GM23248 (cell line): ENCODE data around the gene ST7. TPM values are rescaled to one million over a fixed set of nuclear protein-coding genes. Genes with fewer than 3 reads are reported as not detected.

Experiments used
- DNase-seq: peaks from one replicate; pipeline ENCODE4 v3.0.0-alpha.2; 2015
- H2AFZ ChIP-seq: fragments of 200-600 bp; sonication (generic); 2 replicates; pipeline ENCODE4 v1.6.1; 2016; ENCODE audit warnings: antibody characterized with exemption
- H3F3A ChIP-seq: fragments of 200-600 bp; sonication (generic); 2 replicates; pipeline ENCODE4 v1.6.1; 2016; ENCODE audit warnings: mild to moderate bottlenecking, antibody characterized with exemption, mixed run types; ENCODE audit not compliant: insufficient read depth
- H3K27ac ChIP-seq: fragments of 200-600 bp; sonication (generic); 2 replicates; pipeline ENCODE4 v1.5.1; 2016; ENCODE audit warnings: mild to moderate bottlenecking
- H3K27me3 ChIP-seq: fragments of 200-600 bp; sonication (generic); replicated peaks from 2 replicates; pipeline ENCODE4 v1.6.1; 2016; ENCODE audit warnings: mild to moderate bottlenecking; ENCODE audit not compliant: insufficient read depth
- H3K36me3 ChIP-seq: fragments of 200-600 bp; sonication (generic); 2 replicates; pipeline ENCODE4 v1.6.1; 2016; ENCODE audit warnings: low read depth, mild to moderate bottlenecking
- H3K4me1 ChIP-seq: fragments of 200-600 bp; sonication (generic); 2 replicates; pipeline ENCODE4 v1.6.1; 2016; ENCODE audit warnings: mild to moderate bottlenecking; ENCODE audit not compliant: insufficient read depth
- H3K4me2 ChIP-seq: fragments of 200-600 bp; sonication (generic); one replicate; pipeline ENCODE4 v1.6.1; 2016; ENCODE audit warnings: mild to moderate bottlenecking; ENCODE audit not compliant: unreplicated experiment
- H3K4me3 ChIP-seq: fragments of 200-600 bp; sonication (generic); 2 replicates; pipeline ENCODE4 v1.5.1; 2016; ENCODE audit warnings: mild to moderate bottlenecking
- H3K79me2 ChIP-seq: fragments of 200-600 bp; sonication (generic); 2 replicates; pipeline ENCODE4 v1.6.1; 2016; ENCODE audit warnings: mild to moderate bottlenecking; ENCODE audit not compliant: insufficient read depth
- H3K9ac ChIP-seq: fragments of 200-600 bp; sonication (generic); 2 replicates; pipeline ENCODE4 v1.6.1; 2016; ENCODE audit warnings: mild to moderate bottlenecking
- H3K9me2 ChIP-seq: fragments of 200-600 bp; sonication (generic); 2 replicates; pipeline ENCODE4 v1.6.1; 2016; ENCODE audit warnings: mixed run types, mild to moderate bottlenecking, moderate library complexity; ENCODE audit not compliant: insufficient read depth
- H3K9me3 ChIP-seq: fragments of 200-600 bp; sonication (generic); one replicate; pipeline ENCODE4 v1.6.1; 2017; ENCODE audit warnings: low read depth
- H4K20me1 ChIP-seq: fragments of 200-600 bp; sonication (generic); 2 replicates; pipeline ENCODE4 v1.6.0; 2016; ENCODE audit not compliant: insufficient read depth
- EZH2 ChIP-seq: fragments of 200-600 bp; sonication (generic); IDR thresholded peaks from 2 replicates; pipeline ENCODE4 v1.6.1; 2018; ENCODE audit warnings: antibody characterized with exemption, mild to moderate bottlenecking; ENCODE audit not compliant: insufficient read depth, poor library complexity, severe bottlenecking
- EZH2phosphoT487 ChIP-seq: fragments of 200-600 bp; sonication (generic); IDR thresholded peaks from 2 replicates; pipeline ENCODE4 v1.6.1; 2018; ENCODE audit warnings: antibody characterized with exemption, moderate library complexity, mild to moderate bottlenecking, low read depth; ENCODE audit not compliant: insufficient read depth
- WGBS, 2 experiments: methylation state at CpG; one replicate each; pipeline ENCODE4 v1.1.6; 2015 to 2017; ENCODE audit warnings: low lambda C conversion rate in 2 of 2, low coverage in 1 of 2; ENCODE audit errors: missing lambda C conversion rate in 2 of 2; 5-methylcytosine and 5-hydroxymethylcytosine counted together
- in situ Hi-C: fragments of 300-500 bp; cut with MboI; formaldehyde crosslinking; loops from 2 replicates; pipeline ENCODE4 v1.15.0; 2020
- polyA plus RNA-seq: library from polyadenylated mRNA; unstranded; fragments of >200 nt; fragmentation: Nextera tagmentation; extraction: Ambion mirVana; gene quantifications from 2 replicates; pipeline ENCODE4 v1.2.1, GENCODE V29; 2016
- total RNA-seq: library from RNA; depleted of rRNA; stranded (reverse); fragments of >200 nt; shearing (Covaris generic); gene quantifications from 2 replicates; pipeline ENCODE4 v1.2.3, GENCODE V29; 2014

ST7 gene
- total and polyA plus RNA-seq, 2 experiments from 2014 or later = 17.8 to 21.9 TPM

- no peak for TF ChIP-seq EZH2phosphoT487
- H3K4me3 ChIP-seq = no peak overlapping the region
- H3K9me3 ChIP-seq = no peaks in the 10 kb centered on the region
- H3K79me2 ChIP-seq = peaks cover 53% of the 10 kb centered on the region
- no peak overlapping the region for H2AFZ ChIP-seq
- no peaks in the 10 kb centered on the region for H3K27me3 ChIP-seq
- in situ Hi-C loops = no loop called here
- no peaks in the 10 kb centered on the region for H3K36me3 ChIP-seq
- peaks cover 5% of the 10 kb centered on the region for H3F3A ChIP-seq
- 90 to 100% methylated on average over 1 of the region's 1 CpG for WGBS, 2 experiments
- H3K4me1 ChIP-seq = peaks cover 15% of the 10 kb centered on the region
- no peak overlapping the region for H3K9ac ChIP-seq
- DNase-seq = no peak
- H3K4me2 ChIP-seq = no peak overlapping the region
- 0 out of 2 replicates have a peak overlapping the region, but pooled peaks have one; percentile 17 for H3K27ac ChIP-seq
- no peaks in the 10 kb centered on the region for H3K9me2 ChIP-seq
- no peaks in the 10 kb centered on the region for H4K20me1 ChIP-seq
Observed at GRCh38 chr7:117062300-117062699, 109.0 kb downstream of the ST7 start.

- in situ Hi-C loops = no loop called here
- no peak for TF ChIP-seq EZH2
- no peak for TF ChIP-seq EZH2phosphoT487
- no peak overlapping the region for H3K4me3 ChIP-seq
- H3K9me2 ChIP-seq = no peaks in the 10 kb centered on the region
- no peak overlapping the region for H2AFZ ChIP-seq
- no peak overlapping the region for H3K4me2 ChIP-seq
- H3K9ac ChIP-seq = no peak overlapping the region
- peaks cover 56% of the 10 kb centered on the region for H3K79me2 ChIP-seq
- no peak for DNase-seq
- H3K36me3 ChIP-seq = no peaks in the 10 kb centered on the region
- H3K4me1 ChIP-seq = peaks cover 23% of the 10 kb centered on the region
- H3K27me3 ChIP-seq = no peaks in the 10 kb centered on the region
- no peaks in the 10 kb centered on the region for H4K20me1 ChIP-seq
- H3K27ac ChIP-seq = no peak overlapping the region
- H3K9me3 ChIP-seq = no peaks in the 10 kb centered on the region
- H3F3A ChIP-seq = peaks cover 11% of the 10 kb centered on the region
- 98 to 100% methylated on average over 3 of the region's 3 CpGs for WGBS, 2 experiments
Observed at GRCh38 chr7:117064688-117065087, 111.4 kb downstream of the ST7 start.

GRCh38 chr7:117065571-117066150 lies 112.4 kb downstream of the ST7 start:
- Histone ChIP-seq H3K9ac (no peak overlapping the region), H3K9me2 (no peaks in the 10 kb centered on the region), H3K36me3 (no peaks in the 10 kb centered on the region), H3F3A (peaks cover 11% of the 10 kb centered on the region), H3K27ac (no peak overlapping the region), H3K79me2 (peaks cover 60% of the 10 kb centered on the region), H4K20me1 (no peaks in the 10 kb centered on the region), H3K4me2 (no peak overlapping the region), H3K4me1 (peaks cover 23% of the 10 kb centered on the region), H3K27me3 (no peaks in the 10 kb centered on the region), H3K9me3 (no peaks in the 10 kb centered on the region), H3K4me3 (no peak overlapping the region), H2AFZ (no peak overlapping the region)
- TF ChIP-seq EZH2 (no peak), EZH2phosphoT487 (no peak)
- no peak for DNase-seq
- in situ Hi-C loops = no loop called here
- 78 to 87% methylated on average over 3 of the region's 3 CpGs for WGBS, 2 experiments

- no peak for DNase-seq
- Histone ChIP-seq H3K27me3 (no peaks in the 10 kb centered on the region), H3K9me3 (no peaks in the 10 kb centered on the region), H4K20me1 (no peaks in the 10 kb centered on the region), H2AFZ (no peak overlapping the region), H3K9me2 (no peaks in the 10 kb centered on the region), H3K36me3 (no peaks in the 10 kb centered on the region), H3K4me1 (peaks cover 18% of the 10 kb centered on the region), H3K79me2 (peaks cover 70% of the 10 kb centered on the region), H3K9ac (no peak overlapping the region), H3K4me2 (peak overlapping the region; percentile 19), H3K4me3 (no peak overlapping the region), H3F3A (peaks cover 11% of the 10 kb centered on the region), H3K27ac (0 out of 2 replicates have a peak overlapping the region, but pooled peaks have one; percentile 27)
- 83 to 86% methylated on average over 3 of the region's 3 CpGs for WGBS, 2 experiments
- no peak for TF ChIP-seq EZH2
- no peak for TF ChIP-seq EZH2phosphoT487
- in situ Hi-C loops = no loop called here
Observed at GRCh38 chr7:117066668-117067067, 113.4 kb downstream of the ST7 start.

GRCh38 chr7:117067340-117067739 lies 114.0 kb downstream of the ST7 start:
- Histone ChIP-seq H3K27ac (peak overlapping the region; percentile 27; the same call in 1 of the 2 replicates), H3K9ac (no peak overlapping the region), H3K27me3 (no peaks in the 10 kb centered on the region), H3K9me3 (no peaks in the 10 kb centered on the region), H3F3A (peaks cover 11% of the 10 kb centered on the region; the same call in 1 of the 2 replicates), H3K4me3 (no peak overlapping the region), H3K4me2 (peak overlapping the region; percentile 19), H3K79me2 (peaks cover 67% of the 10 kb centered on the region), H3K9me2 (no peaks in the 10 kb centered on the region), H2AFZ (no peak overlapping the region), H4K20me1 (no peaks in the 10 kb centered on the region), H3K36me3 (no peaks in the 10 kb centered on the region), H3K4me1 (peaks cover 21% of the 10 kb centered on the region)
- TF ChIP-seq EZH2phosphoT487 (no peak), EZH2 (no peak)
- in situ Hi-C loops = no loop called here
- WGBS, 2 experiments = 79 to 83% methylated on average over 1 of the region's 1 CpG
- DNase-seq = peak; percentile 35
